HEK293T (cell line): ENCODE measurements around the gene DNAH7.

Experiments
- ELF4 ChIP-seq: fragments of 450-650 bp; IDR thresholded peaks from 2 replicates; pipeline ENCODE4 v1.6.1; 2017; ENCODE audit warnings: antibody characterized with exemption
- FOXA1 ChIP-seq: fragments of 450-650 bp; IDR thresholded peaks from 2 replicates; pipeline ENCODE4 v1.6.1; 2016; ENCODE audit warnings: mild to moderate bottlenecking
- FOXM1 ChIP-seq: fragments of 450-650 bp; IDR thresholded peaks from 2 replicates; pipeline ENCODE4 v1.6.1; 2017; ENCODE audit warnings: mild to moderate bottlenecking, borderline replicate concordance
- L3MBTL2 ChIP-seq: fragments of 450-650 bp; conservative IDR thresholded peaks from 2 replicates; pipeline ENCODE4 v1.6.1; 2016; ENCODE audit warnings: mild to moderate bottlenecking
- LEF1 ChIP-seq: fragments of 450-650 bp; IDR thresholded peaks from 2 replicates; pipeline ENCODE4 v1.6.1; 2017; ENCODE audit warnings: mild to moderate bottlenecking, borderline replicate concordance
- NFRKB ChIP-seq: fragments of 450-650 bp; IDR thresholded peaks from 2 replicates; pipeline ENCODE4 v1.6.1; 2016; ENCODE audit warnings: mild to moderate bottlenecking, moderate library complexity
- SP1 ChIP-seq: fragments of 450-650 bp; IDR thresholded peaks from 2 replicates; pipeline ENCODE4 v1.6.1; 2017
- ZNF384 ChIP-seq: fragments of 450-650 bp; IDR thresholded peaks from 2 replicates; pipeline ENCODE4 v1.6.1; 2016

DNA sequence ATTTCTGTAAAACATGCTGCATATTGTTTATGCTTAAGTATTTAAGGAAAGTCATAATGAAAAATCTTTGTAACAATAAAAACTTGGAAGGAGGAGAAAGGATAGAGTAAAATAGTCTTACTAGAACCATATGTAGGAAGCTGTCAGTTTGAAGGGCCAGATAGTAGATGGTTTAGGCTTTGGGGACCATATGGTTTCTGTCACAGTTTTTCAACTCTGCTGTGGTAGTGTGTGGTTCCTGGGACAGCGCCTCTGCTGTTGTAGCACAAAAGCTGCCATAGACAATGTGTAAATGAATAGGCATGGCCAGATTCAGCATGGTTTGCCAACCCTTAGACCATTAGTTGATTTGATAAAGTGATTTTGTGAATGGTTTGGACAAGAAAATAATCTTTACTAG is 336.1 kb downstream of the DNAH7 start:
- TF ChIP-seq FOXM1 (no peak), SP1 (no peak), L3MBTL2 (no peak), FOXA1 (no peak), ELF4 (no peak), NFRKB (no peak), LEF1 (no peak), ZNF384 (no peak)
